NCI-H2081 (cell line): ENCODE results near the gene COASY.
"Not testable (repeated sequence)": the region's sequence is repeated elsewhere in the genome, so short reads cannot be mapped to it uniquely, and the experiment has no call there.

Experiments
- DNase-seq, 2 experiments: peaks; one replicate each; lab custom pipeline; 2025; lab: John Stamatoyannopoulos, UW

The COASY gene

GRCh38 chr17:42553161-42553818 lies 8.7 kb upstream of the COASY start:
- DNase-seq = no peak

GRCh38 chr17:42553866-42554249 lies 8.1 kb upstream of the COASY start:
- DNase-seq = peak in 1 of 2 experiments; percentile 26

GRCh38 chr17:42554250-42555121 lies 7.5 kb upstream of the COASY start:
- peak; percentile 76 to 88 for DNase-seq

- DNase-seq = no peak
Measured at GRCh38 chr17:42555122-42555622, 6.8 kb upstream of the COASY start.

DNA sequence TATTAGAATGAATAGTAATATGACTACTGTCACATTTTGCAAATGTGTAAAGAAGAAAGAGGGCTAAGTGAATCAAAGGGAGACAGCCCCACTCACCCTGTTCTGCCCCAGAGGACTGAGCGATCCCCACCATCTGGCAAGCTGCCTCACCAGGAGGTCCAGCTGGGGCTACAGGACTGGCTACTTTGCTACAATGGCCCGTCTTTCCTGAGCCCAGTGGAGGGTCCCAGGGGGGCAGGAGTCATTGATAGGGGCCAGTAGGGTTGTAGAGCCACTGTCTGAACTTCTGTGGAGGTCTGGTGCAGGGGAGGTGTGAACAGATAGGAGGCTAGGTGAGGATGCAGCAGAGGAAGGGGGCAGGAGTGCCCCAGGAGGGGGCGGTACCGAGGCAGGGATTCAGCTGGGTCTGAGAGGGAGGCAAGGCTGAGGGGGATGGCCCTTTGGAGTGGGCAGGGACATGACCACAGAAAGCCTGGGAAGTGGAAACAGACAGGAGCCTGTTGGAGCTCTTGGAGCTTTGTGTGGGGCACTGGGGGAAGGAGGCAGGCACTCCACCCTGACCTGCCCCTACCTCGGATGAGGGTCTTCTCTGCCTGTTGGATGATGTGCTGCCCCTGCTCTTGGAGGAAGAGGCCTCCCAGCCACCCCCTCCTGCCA lies 5.9 kb upstream of the COASY start:
- DNase-seq = not testable (repeated sequence)

GRCh38 chr17:42559075-42559474 lies 2.9 kb upstream of the COASY start:
- DNase-seq = no peak

- DNase-seq = no peak
Measured at GRCh38 chr17:42560246-42560645, 1.7 kb upstream of the COASY start.

DNA sequence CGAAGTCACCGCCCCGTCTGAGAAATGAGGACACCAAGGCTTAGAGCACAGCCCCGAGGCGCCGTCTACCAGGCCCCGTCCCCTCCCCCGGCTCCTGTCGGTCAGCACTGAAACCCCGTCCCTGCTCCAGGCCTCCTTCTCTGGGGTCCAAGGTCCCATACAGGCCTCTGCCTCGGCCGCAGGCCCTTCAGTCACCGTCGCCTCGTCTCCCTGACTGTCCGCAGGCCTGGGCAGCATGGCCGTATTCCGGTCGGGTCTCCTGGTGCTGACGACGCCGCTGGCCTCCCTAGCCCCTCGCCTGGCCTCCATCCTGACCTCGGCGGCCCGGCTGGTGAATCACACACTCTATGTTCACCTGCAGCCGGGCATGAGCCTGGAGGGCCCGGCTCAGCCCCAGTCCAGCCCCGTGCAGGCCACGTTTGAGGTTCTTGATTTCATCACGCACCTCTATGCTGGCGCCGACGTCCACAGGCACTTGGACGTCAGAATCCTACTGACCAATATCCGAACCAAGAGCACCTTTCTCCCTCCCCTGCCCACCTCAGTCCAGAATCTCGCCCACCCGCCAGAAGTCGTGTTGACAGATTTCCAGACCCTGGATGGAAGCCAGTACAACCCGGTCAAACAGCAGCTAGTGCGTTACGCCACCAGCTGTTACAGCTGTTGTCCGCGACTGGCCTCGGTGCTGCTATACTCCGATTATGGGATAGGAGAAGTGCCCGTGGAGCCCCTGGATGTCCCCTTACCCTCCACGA lies 617 bp downstream of the COASY start:
- peak in 1 of 2 experiments; percentile 53 for DNase-seq

DNA sequence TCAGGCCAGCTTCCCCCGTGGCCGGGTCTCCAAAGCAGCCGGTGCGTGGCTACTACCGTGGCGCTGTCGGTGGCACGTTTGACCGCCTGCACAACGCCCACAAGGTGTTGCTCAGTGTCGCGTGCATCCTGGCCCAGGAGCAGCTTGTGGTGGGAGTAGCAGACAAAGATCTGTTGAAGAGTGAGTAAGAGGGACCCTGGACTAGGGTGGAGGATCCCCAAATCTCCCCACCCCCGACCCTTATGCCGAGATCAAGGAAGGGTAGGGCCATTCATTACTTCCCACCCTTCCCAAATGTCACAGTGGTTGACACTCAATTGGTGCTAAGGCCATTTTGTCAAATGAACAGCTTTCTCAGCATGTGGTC lies 1.2 kb downstream of the COASY start:
- DNase-seq = no peak

DNA sequence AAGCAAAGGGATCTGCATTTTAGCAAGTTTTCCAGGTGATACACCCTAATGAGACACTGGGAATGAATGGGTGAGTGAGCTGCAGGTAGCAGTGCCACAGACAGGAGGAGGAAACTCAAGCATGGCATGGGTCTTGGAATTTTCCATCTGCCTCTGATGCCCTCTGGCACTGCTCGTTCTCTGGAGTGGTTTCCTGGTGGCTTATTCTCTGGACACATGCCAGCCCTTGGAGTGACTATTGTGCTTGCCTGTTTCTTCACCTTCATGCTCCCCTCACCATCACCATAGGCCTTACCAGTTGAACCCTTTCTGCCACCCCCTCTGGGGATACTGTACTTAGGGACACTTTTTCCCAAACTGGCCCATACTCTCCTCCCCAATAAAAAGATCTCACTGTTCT lies 1.6 kb downstream of the COASY start:
- DNase-seq = peak in 1 of 2 experiments; percentile 35

DNA sequence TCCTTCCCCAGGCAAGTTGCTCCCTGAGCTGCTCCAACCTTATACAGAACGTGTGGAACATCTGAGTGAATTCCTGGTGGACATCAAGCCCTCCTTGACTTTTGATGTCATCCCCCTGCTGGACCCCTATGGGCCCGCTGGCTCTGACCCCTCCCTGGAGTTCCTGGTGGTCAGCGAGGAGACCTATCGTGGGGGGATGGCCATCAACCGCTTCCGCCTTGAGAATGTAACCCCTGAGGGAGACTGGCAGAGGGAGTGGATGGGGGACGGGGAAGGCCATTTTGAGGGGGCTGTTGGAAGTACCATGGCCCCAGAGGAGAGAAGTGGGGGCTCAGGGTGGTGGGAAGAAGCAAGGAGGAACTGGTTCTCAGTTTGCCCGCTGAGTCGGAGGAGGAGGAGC lies 2.0 kb downstream of the COASY start:
- DNase-seq = no peak

GRCh38 chr17:42564815-42565522 lies 3.0 kb downstream of the COASY start:
- no peak for DNase-seq

GRCh38 chr17:42565523-42566214 lies 3.7 kb downstream of the COASY start:
- no peak for DNase-seq

- DNase-seq = no peak
Measured at GRCh38 chr17:42566215-42566882, 4.4 kb downstream of the COASY start.

- DNase-seq = peak; percentile 96 to 98
Measured at GRCh38 chr17:42566883-42567573, 5.1 kb downstream of the COASY start, which contains the start of gene MLX. TSS of gene MLX (plus strand) at chr17:42567100. CDS start at chr17:42567125, 25 bp downstream.

- DNase-seq = no peak
Measured at GRCh38 chr17:42568341-42569111, 6.6 kb downstream of the COASY start.

DNA sequence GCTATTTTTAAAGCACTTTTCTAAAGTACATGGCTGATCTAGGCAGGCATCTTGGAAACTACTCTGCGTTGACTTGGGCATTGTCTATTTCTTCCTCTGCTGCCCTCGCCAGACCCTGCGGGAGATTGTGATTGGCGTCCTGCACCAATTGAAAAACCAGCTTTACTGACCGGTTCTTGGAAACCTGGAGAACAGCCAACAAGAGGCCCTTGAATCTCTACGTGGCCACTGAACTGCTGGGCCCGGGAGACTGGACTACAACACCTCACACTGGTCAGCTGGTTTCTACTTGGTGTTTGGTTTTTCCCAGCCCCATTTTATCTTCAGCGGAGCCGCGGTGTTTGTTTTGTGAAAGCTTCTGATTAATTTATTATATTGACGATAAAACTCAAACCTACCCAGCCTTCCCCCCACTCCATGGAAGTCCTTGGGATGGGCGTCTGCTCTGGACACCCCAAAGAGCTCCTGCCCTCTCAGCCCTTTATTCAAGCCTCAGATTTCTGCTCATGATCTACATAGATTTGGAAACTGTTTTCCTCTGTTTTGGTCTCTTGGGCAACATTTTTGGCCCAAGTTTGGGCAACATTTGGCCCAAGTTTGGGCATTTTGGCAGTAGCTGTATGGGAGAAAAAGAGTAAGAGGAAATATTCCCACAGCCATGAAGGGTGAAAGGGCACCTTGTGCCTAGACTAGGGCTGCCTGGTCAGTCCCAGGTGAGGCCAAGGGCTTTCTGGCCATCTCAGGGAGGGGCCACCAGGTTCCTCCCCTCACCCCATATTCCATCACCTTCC lies 9.7 kb downstream of the COASY start:
- no peak for DNase-seq

GRCh38 chr17:42573095-42573494 lies 11.1 kb downstream of the COASY start:
- no peak for DNase-seq
